ENCODE results near the gene MYL11.

DNA sequence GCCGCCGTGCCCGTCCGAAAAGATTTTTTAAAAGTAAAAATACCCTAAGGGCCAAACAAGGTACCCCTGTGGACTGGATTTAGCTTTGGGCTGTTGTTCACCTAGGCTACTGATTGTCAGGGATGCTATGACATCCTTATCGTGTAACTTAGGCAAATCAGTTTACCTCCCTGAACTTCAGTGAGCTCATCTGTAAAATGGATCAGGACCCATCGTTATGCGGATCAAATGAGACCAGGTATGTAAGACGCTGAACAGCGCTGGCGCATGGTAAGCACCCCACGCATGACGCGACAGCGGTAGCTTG, 32.1 kb downstream of the MYL11 start:
- no peak for TF ChIP-seq POLR2A (IDR thresholded peaks at IDR 0.05)
- TF ChIP-seq, protein P1, sequence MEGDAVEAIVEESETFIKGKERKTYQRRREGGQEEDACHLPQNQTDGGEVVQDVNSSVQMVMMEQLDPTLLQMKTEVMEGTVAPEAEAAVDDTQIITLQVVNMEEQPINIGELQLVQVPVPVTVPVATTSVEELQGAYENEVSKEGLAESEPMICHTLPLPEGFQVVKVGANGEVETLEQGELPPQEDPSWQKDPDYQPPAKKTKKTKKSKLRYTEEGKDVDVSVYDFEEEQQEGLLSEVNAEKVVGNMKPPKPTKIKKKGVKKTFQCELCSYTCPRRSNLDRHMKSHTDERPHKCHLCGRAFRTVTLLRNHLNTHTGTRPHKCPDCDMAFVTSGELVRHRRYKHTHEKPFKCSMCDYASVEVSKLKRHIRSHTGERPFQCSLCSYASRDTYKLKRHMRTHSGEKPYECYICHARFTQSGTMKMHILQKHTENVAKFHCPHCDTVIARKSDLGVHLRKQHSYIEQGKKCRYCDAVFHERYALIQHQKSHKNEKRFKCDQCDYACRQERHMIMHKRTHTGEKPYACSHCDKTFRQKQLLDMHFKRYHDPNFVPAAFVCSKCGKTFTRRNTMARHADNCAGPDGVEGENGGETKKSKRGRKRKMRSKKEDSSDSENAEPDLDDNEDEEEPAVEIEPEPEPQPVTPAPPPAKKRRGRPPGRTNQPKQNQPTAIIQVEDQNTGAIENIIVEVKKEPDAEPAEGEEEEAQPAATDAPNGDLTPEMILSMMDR (IDR thresholded peaks at IDR 0.05): no peak

Measured in Peyer's patch (tissue), 4 donors.